HepG2 (cell line): ENCODE measurements around the gene PPP2R5E. TPM values are rescaled to one million over a fixed set of nuclear protein-coding genes. Genes with fewer than 3 reads are reported as not detected.

ENCODE experiments used
- ATAC-seq: fragments of 200-7000 bp; cut with Tn5 transposase; 3 replicates; pipeline ENCODE4 v1.9.1; 2020; ENCODE audit warnings: mild to moderate bottlenecking, moderate library complexity
- BruUV-seq: library from RNA; stranded (reverse); fragments of 400-500 nt; replicated peaks from 2 replicates; lab custom pipeline; 2021; lab: Mats Ljungman, UMichigan
- CTCF ChIA-PET: fragments of 300-600 bp; formaldehyde crosslinking; extraction: SDS; loops from one replicate; lab custom pipeline; 2021; ENCODE audit warnings: low total read pairs, inconsistent platforms, low intra/inter-chr PET ratio; lab: Yijun Ruan, JAX
- POLR2A ChIA-PET: fragments of 350-600 bp; sonication (Branson Sonifier 250); formaldehyde crosslinking; loops from one replicate; lab custom pipeline; 2020; ENCODE audit warnings: antibody characterized with exemption, inconsistent platforms; lab: Yijun Ruan, JAX
- DNase-seq: peaks from one replicate; pipeline ENCODE4 v3.0.0-alpha.2; 2015; ENCODE audit warnings: low spot score
- FAIRE-seq: peaks from 3 replicates; lab custom pipeline; 2011; peaks lifted over from hg19 to GRCh38; lab: Jason Lieb, UNC
- H2AFZ ChIP-seq: one replicate; pipeline ENCODE4 v1.6.1; 2011; ENCODE audit warnings: low read length, inconsistent platforms
- H3K27ac ChIP-seq: fragments of 300-600 bp; 3 replicates; pipeline ENCODE4 v1.8.0; 2011; ENCODE audit warnings: mixed run types, mild to moderate bottlenecking, mixed read lengths, low read length, inconsistent platforms; ENCODE audit not compliant: insufficient read depth; ENCODE audit errors: extremely low read length
- H3K27me3 ChIP-seq, 2 experiments: fragments of 200-600 bp in 1 of 2; 2 replicates in 1 of 2; 3 replicates in 1 of 2; pipeline versions ENCODE4 v1.6.0 to v1.8.0; 2011; ENCODE audit warnings: low read length in 2 of 2, mild to moderate bottlenecking in 2 of 2, moderate library complexity in 2 of 2, inconsistent platforms in 1 of 2; ENCODE audit not compliant: insufficient read depth in 2 of 2, control insufficient read depth in 1 of 2
- H3K36me3 ChIP-seq, 2 experiments: fragments of 200-600 bp in 1 of 2; replicated peaks in 1 of 2; 2 replicates in 1 of 2; 3 replicates in 1 of 2; pipeline versions ENCODE4 v1.5.1 to v1.8.0; 2011; ENCODE audit warnings: low read length in 2 of 2, inconsistent platforms in 1 of 2; ENCODE audit not compliant: insufficient read depth in 2 of 2, control insufficient read depth in 1 of 2
- H3K4me1 ChIP-seq: 2 replicates; pipeline ENCODE4 v1.5.1; 2012; ENCODE audit warnings: low read length, inconsistent platforms; ENCODE audit not compliant: insufficient read depth
- H3K4me2 ChIP-seq: 2 replicates; pipeline ENCODE4 v1.6.0; 2011; ENCODE audit warnings: low read depth, low read length, inconsistent platforms
- H3K4me3 ChIP-seq, 3 experiments: fragments of 200-600 bp in 1 of 3; sonication (generic), shearing (Covaris generic) in 1 of 3; replicated peaks in 1 of 3; 2 replicates each; pipeline ENCODE4 v1.5.1; 2011 to 2016; ENCODE audit warnings: low read length in 3 of 3, inconsistent platforms in 2 of 3, low read depth in 2 of 3, mild to moderate bottlenecking in 2 of 3, control low read depth in 1 of 3, mixed read lengths in 1 of 3; ENCODE audit not compliant: insufficient read depth in 1 of 3
- H3K79me2 ChIP-seq: one replicate; pipeline ENCODE4 v1.6.1; 2011; ENCODE audit warnings: low read length, inconsistent platforms; ENCODE audit not compliant: insufficient read depth
- H3K9ac ChIP-seq: 2 replicates; pipeline ENCODE4 v1.6.0; 2011; ENCODE audit warnings: mild to moderate bottlenecking, low read depth, low read length, inconsistent platforms; ENCODE audit not compliant: insufficient read depth
- H3K9me3 ChIP-seq: 2 replicates; pipeline ENCODE4 v1.5.1; 2012; ENCODE audit warnings: mild to moderate bottlenecking, low read length
- H4K20me1 ChIP-seq: 2 replicates; pipeline ENCODE4 v1.6.0; 2011; ENCODE audit warnings: inconsistent platforms, mild to moderate bottlenecking, low read length, moderate library complexity; ENCODE audit not compliant: insufficient read depth
- HDAC6 ChIP-seq: fragments of 200-600 bp; sonication (generic); IDR thresholded peaks from 2 replicates; pipeline ENCODE4 v1.7.0; 2017; ENCODE audit warnings: mild to moderate bottlenecking, antibody characterized with exemption, low read length, low read depth
- PATZ1 ChIP-seq: sonication (generic); formaldehyde crosslinking; IDR thresholded peaks from 2 replicates; pipeline ENCODE4 v1.4.0; 2020; ENCODE audit warnings: missing genetic modification reagents
- ZNF550 ChIP-seq: sonication (generic); formaldehyde crosslinking; IDR thresholded peaks from 2 replicates; pipeline ENCODE4 v1.4.0; 2020; ENCODE audit warnings: mild to moderate bottlenecking, missing genetic modification reagents, borderline replicate concordance
- WGBS: methylation state at CpG from one replicate; pipeline ENCODE4 v1.1.6; 2017; ENCODE audit warnings: low lambda C conversion rate; 5-methylcytosine and 5-hydroxymethylcytosine counted together
- in situ Hi-C: cut with HindIII; loops from 2 replicates; pipeline ENCODE4 v1.10.0; 2017; ENCODE audit warnings: low pct_unique_long_range_greater_than_20kb; ENCODE audit not compliant: extremely low pct_ligation_motif_present
- intact Hi-C: fragments of 100-400 bp; cut with micrococcal nuclease; formaldehyde crosslinking; loops from one replicate; pipeline ENCODE4 v1.10.0; 2022; ENCODE audit not compliant: unreplicated experiment
- polyA plus RNA-seq, 8 experiments: library from polyadenylated mRNA; depleted of rRNA in 3 of 8; stranded (reverse) in 7 of 8; unstranded in 1 of 8; fragments of >200 nt; fragmentation: Illumina TruSeq in 4 of 8; extraction: Trizol in 4 of 8; gene quantifications; 2 replicates each; pipeline versions ENCODE4 v1.2.1 to v1.2.3, GENCODE V29; 2011 to 2016; ENCODE audit warnings: low read depth in 4 of 8, missing spikeins in 1 of 8, mixed read lengths in 1 of 8; ENCODE audit not compliant: insufficient read depth in 1 of 8
- total RNA-seq, 5 experiments: library from RNA; depleted of rRNA; stranded (reverse); fragments of >200 nt; fragmentation: Illumina TruSeq; extraction: Trizol; gene quantifications; 2 replicates each; pipeline ENCODE4 v1.2.3, GENCODE V29; 2016; ENCODE audit warnings: low read depth in 1 of 5
- TF ChIP-seq, protein P1 (sequence below): IDR thresholded peaks from 2 replicates; pipeline ENCODE4 v1.6.1; 2016; ENCODE audit warnings: low read depth
- TF ChIP-seq, protein P2 (sequence below): sonication (generic); formaldehyde crosslinking; IDR thresholded peaks from 2 replicates; pipeline ENCODE4 v1.5.0; 2020; ENCODE audit warnings: missing genetic modification reagents
- TF ChIP-seq, protein P3 (sequence below): sonication (generic); formaldehyde crosslinking; IDR thresholded peaks from 2 replicates; pipeline ENCODE4 v1.8.1; 2023; ENCODE audit warnings: mild to moderate bottlenecking, missing genetic modification reagents, borderline replicate concordance

PPP2R5E gene
- total and polyA plus RNA-seq, 2 of the 13 experiments (the other 11 are each of a cell fraction or from before 2014, with no cell fraction given), result 8.9 to 11.0 TPM

DNA sequence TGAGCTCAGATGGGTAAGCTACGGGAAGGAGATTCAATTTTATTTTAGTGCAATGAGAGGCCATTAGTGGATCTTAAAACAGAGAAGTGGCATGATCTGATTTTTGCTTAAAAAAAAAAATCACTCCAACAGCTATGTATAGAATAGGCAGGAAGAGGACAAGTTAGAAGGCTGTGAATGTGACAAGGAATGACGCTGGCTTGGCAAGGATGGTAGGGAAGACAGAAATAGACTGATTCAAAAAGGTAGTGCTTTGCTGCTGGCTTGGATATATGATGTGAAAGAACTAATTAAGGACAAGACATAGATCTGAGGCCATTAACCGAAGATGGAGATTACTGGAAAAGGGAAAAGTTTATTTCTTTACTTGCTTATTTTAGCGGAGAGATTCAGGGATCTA, 119.3 kb downstream of the PPP2R5E start (continued):
- TF ChIP-seq, protein P1, sequence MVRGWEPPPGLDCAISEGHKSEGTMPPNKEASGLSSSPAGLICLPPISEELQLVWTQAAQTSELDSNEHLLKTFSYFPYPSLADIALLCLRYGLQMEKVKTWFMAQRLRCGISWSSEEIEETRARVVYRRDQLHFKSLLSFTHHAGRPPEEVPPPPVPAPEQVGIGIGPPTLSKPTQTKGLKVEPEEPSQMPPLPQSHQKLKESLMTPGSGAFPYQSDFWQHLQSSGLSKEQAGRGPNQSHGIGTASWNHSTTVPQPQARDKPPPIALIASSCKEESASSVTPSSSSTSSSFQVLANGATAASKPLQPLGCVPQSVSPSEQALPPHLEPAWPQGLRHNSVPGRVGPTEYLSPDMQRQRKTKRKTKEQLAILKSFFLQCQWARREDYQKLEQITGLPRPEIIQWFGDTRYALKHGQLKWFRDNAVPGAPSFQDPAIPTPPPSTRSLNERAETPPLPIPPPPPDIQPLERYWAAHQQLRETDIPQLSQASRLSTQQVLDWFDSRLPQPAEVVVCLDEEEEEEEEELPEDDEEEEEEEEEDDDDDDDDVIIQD (CRISPR knock-in tag), result no peak

DNA sequence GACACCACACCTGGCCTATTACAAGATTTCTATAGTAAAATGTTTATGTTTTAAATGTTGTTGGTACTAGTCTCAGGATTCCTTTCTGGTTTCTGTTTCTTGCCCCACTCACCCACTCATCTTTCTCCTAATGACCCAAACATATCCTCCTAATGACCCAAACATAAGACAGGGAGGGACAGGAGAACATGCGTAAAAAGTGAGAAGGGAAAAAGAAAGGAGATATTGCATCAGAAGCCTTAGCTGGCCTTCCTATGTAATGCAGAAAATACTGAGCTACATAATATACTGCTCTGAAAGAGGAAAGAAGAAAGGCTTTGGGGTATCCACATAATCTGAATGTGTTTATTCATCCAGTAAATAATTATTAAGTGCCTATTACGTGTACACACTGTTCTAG, 119.8 kb downstream of the PPP2R5E start:
- no peak for TF ChIP-seq HDAC6
- TF ChIP-seq, protein P2, sequence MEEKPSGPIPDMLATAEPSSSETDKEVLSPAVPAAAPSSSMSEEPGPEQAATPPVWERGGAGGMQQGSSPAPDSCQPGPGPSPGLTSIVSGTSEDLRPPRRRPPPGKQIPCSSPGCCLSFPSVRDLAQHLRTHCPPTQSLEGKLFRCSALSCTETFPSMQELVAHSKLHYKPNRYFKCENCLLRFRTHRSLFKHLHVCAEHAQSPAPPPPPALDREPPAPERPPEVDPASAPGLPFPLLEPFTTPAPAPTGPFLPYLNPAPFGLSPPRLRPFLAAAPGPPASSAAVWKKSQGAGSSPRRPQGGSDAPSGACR, result no peak
- TF ChIP-seq PATZ1 (CRISPR knock-in tag), result no peak
- TF ChIP-seq, protein P3, sequence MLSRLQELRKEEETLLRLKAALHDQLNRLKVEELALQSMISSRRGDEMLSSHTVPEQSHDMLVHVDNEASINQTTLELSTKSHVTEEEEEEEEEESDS (CRISPR knock-in tag), result no peak
- TF ChIP-seq ZNF550 (CRISPR knock-in tag), result no peak
- Histone ChIP-seq H3K4me2 (no peak overlapping the region), H3K9me3 (no peaks in the 10 kb centered on the region), H3K36me3 (peaks cover 6 to 29% of the 10 kb centered on the region in 2 experiments; a peak in 4 of 5 replicates), H3K27me3 (no peaks in the 10 kb centered on the region), H3K4me1 (no peaks in the 10 kb centered on the region), H3K27ac (no peak overlapping the region), H2AFZ (no peak overlapping the region), H3K4me3 (no peak overlapping the region), H3K79me2 (peaks cover 2% of the 10 kb centered on the region), H4K20me1 (no peaks in the 10 kb centered on the region; the same call in 1 of the 2 replicates), H3K9ac (no peak overlapping the region)
- FAIRE-seq (no peak), ATAC-seq (no peak), DNase-seq (no peak)
- in situ Hi-C loops, result no loop called here
- WGBS, result 97% methylated on average over 2 of the region's 2 CpGs
- intact Hi-C loops, result no loop called here
- ChIA-PET POLR2A (no interaction called here), CTCF (no interaction called here)
- no TSS peak for BruUV-seq
